GM21367 (cell line): ENCODE data around the gene LCE3E.

Experiments
- ATAC-seq: cut with Tn5 transposase; IDR thresholded peaks from one replicate; pipeline ENCODE4 v1.9.1; 2021; ENCODE audit not compliant: unreplicated experiment

LCE3E gene

DNA sequence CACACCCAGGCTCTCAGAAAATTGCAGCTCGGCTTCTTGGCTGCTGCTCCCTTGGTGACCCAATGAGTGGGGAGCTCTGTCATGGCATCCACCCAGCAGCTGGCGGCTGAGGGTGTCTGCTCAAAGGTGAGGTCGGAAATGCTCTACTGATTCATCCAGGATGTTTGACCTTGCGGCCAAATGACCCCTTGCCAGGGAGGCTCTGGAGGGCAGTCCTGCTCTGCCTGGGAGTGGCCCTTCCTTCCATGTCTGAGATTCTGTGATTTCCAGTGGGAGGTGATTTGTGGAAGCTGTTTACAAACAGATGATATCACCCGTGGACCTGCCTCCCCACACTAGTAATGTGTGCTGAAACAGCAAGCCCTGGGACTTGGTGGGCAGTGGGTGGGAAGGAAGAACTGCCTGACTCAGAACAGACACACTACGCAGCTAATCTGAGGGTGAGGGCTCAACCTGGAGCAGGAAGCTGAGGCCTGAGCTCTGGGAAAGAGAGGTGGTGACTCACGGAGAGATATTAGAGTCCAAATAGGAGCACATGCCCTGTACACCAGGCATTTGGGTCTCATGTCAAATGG is 49.3 kb downstream of the LCE3E start:
- no peak for ATAC-seq

DNA sequence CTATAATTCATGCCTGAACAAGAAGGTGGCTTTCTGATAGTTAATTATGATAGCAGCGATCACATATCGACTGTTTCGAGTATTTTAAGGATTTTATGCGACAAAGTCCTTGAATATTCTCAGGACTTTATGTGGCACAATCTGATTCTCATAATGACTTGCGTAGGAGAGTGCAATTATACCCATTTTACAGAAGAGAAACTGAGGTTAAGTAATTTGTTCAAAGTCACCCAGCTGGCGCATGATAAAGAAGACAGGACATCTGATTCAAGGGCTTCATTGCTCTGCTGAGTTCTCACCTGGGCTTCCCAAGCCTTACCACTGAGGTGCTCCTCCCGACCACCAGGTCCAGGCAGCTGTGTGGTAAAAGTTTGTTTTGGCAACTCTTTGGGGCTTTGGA is 50.5 kb downstream of the LCE3E start:
- no peak for ATAC-seq
